HG02938 (cell line): Measurements from ENCODE around the gene PPP1R12B.
"Not testable (repeated sequence)": the region's sequence is repeated elsewhere in the genome, so short reads cannot be mapped to it uniquely, and the experiment has no call there.

Experiments used
- ATAC-seq: cut with Tn5 transposase; IDR thresholded peaks from one replicate; pipeline ENCODE4 v1.9.1; 2021; ENCODE audit warnings: mild to moderate bottlenecking, moderate library complexity; ENCODE audit not compliant: unreplicated experiment

The PPP1R12B gene

GRCh38 chr1:202625416-202626360, 277.2 kb downstream of the PPP1R12B start:
- ATAC-seq = no peak

GRCh38 chr1:202627036-202627435, 278.5 kb downstream of the PPP1R12B start:
- not testable (repeated sequence) for ATAC-seq

- no peak for ATAC-seq
These were observed 279.5 kb downstream of the PPP1R12B start for GRCh38 chr1:202627841-202628565.

- no peak for ATAC-seq
These were observed 280.2 kb downstream of the PPP1R12B start for GRCh38 chr1:202628646-202629215.

GRCh38 chr1:202629257-202629811, 280.8 kb downstream of the PPP1R12B start:
- ATAC-seq = peak; percentile 70

- ATAC-seq = not testable (repeated sequence)
These were observed 281.6 kb downstream of the PPP1R12B start for GRCh38 chr1:202630096-202630495.

GRCh38 chr1:202630541-202630940, 282.0 kb downstream of the PPP1R12B start:
- no peak for ATAC-seq

- ATAC-seq = no peak
These were observed 282.8 kb downstream of the PPP1R12B start for GRCh38 chr1:202631076-202631923.

- no peak for ATAC-seq
These were observed 283.7 kb downstream of the PPP1R12B start for GRCh38 chr1:202632241-202632640.

- not testable (repeated sequence) for ATAC-seq
These were observed 287.7 kb downstream of the PPP1R12B start for GRCh38 chr1:202636171-202636570.

- not testable (repeated sequence) for ATAC-seq
These were observed 289.0 kb downstream of the PPP1R12B start for GRCh38 chr1:202637321-202638018.

- ATAC-seq = no peak
These were observed 289.7 kb downstream of the PPP1R12B start for GRCh38 chr1:202638019-202638700.

- ATAC-seq = not testable (repeated sequence)
These were observed 290.3 kb downstream of the PPP1R12B start for GRCh38 chr1:202638701-202639305.

- no peak for ATAC-seq
These were observed 291.0 kb downstream of the PPP1R12B start for GRCh38 chr1:202639500-202639899.

GRCh38 chr1:202642212-202642611, 293.7 kb downstream of the PPP1R12B start:
- no peak for ATAC-seq
